Neural progenitor cell (in vitro differentiated cells): ENCODE results near the gene CCL18.

Experiments used
- EZH2 ChIP-seq: fragments of 200-600 bp; sonication (generic); IDR thresholded peaks from 2 replicates; pipeline ENCODE4 v1.6.1; 2017; ENCODE audit warnings: antibody characterized with exemption, mild to moderate bottlenecking, moderate library complexity
- TF ChIP-seq, protein P1 (sequence below): fragments of 200-600 bp; sonication (generic); IDR thresholded peaks from 2 replicates; pipeline ENCODE4 v1.5.1; 2017; ENCODE audit warnings: antibody characterized with exemption, mild to moderate bottlenecking

DNA sequence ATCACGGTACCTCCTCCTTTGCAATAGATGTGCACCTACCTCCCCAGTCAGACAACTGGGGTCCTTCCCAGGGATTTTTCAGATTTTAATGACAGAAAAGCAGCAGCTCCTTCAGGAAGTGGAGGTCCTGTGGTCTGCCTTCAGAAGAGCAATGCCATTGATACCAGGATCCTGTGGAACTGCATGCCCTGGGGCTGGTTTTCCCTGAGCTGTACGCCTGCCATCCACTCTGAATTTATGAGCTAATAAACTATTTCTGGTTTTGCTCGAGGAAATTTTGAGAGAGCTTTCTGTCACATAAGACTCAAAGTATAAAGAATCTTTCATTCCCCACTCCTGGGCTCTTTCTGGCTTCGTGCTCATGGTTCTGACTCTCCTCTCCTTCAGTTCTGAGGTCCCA, 36.3 kb upstream of the CCL18 start:
- TF ChIP-seq, protein P1, sequence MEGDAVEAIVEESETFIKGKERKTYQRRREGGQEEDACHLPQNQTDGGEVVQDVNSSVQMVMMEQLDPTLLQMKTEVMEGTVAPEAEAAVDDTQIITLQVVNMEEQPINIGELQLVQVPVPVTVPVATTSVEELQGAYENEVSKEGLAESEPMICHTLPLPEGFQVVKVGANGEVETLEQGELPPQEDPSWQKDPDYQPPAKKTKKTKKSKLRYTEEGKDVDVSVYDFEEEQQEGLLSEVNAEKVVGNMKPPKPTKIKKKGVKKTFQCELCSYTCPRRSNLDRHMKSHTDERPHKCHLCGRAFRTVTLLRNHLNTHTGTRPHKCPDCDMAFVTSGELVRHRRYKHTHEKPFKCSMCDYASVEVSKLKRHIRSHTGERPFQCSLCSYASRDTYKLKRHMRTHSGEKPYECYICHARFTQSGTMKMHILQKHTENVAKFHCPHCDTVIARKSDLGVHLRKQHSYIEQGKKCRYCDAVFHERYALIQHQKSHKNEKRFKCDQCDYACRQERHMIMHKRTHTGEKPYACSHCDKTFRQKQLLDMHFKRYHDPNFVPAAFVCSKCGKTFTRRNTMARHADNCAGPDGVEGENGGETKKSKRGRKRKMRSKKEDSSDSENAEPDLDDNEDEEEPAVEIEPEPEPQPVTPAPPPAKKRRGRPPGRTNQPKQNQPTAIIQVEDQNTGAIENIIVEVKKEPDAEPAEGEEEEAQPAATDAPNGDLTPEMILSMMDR: no peak
- no peak for TF ChIP-seq EZH2
